Panc1 (cell line): ENCODE data around the gene RAB4B. TPM values are rescaled to one million over a fixed set of nuclear protein-coding genes. Genes with fewer than 3 reads are reported as not detected.

Experiments used
- ATAC-seq: fragments of 200-7000 bp; cut with Tn5 transposase; 2 replicates; pipeline ENCODE4 v1.9.1; 2020; ENCODE audit warnings: mild to moderate bottlenecking, moderate library complexity
- BruUV-seq: library from RNA; stranded (reverse); fragments of 400-500 nt; replicated peaks from 2 replicates; lab custom pipeline; 2021; lab: Mats Ljungman, UMichigan
- CTCF ChIA-PET: fragments of 300-600 bp; sonication (Branson Sonifier 250); formaldehyde crosslinking; loops from one replicate; lab custom pipeline; 2022; ENCODE audit warnings: antibody characterized with exemption; lab: Charles Lee
- POLR2A ChIA-PET: fragments of 300-600 bp; sonication (Branson Sonifier 250); formaldehyde crosslinking; loops from one replicate; lab custom pipeline; 2022; ENCODE audit warnings: antibody characterized with exemption; lab: Charles Lee
- DNase-seq: peaks from one replicate; pipeline ENCODE4 v3.0.0-alpha.2; 2010; ENCODE audit warnings: low read depth, low spot score
- H3K27ac ChIP-seq: 2 replicates; pipeline ENCODE4 v1.5.1; 2011; ENCODE audit warnings: mild to moderate bottlenecking, low read length, inconsistent platforms
- H3K27me3 ChIP-seq: fragments of 200-500 bp; sonication (Bioruptor generic); 2 replicates; pipeline ENCODE4 v1.6.0; 2014; ENCODE audit warnings: low read length, inconsistent platforms; ENCODE audit not compliant: control insufficient read depth, insufficient read depth
- H3K36me3 ChIP-seq: fragments of 200-500 bp; sonication (Bioruptor generic); 2 replicates; pipeline ENCODE4 v1.5.1; 2014; ENCODE audit warnings: inconsistent platforms, mild to moderate bottlenecking, low read length, moderate library complexity; ENCODE audit not compliant: control insufficient read depth, insufficient read depth
- H3K4me1 ChIP-seq: 2 replicates; pipeline ENCODE4 v1.5.1; 2011; ENCODE audit warnings: inconsistent platforms, mild to moderate bottlenecking, low read length, moderate library complexity; ENCODE audit not compliant: control insufficient read depth, insufficient read depth
- H3K4me3 ChIP-seq, 2 experiments: 2 replicates each; pipeline ENCODE4 v1.5.1; 2011 to 2012; ENCODE audit warnings: low read depth in 2 of 2, low read length in 2 of 2, mild to moderate bottlenecking in 2 of 2, inconsistent platforms in 1 of 2, moderate library complexity in 1 of 2
- H3K9me3 ChIP-seq: fragments of 200-500 bp; sonication (Bioruptor generic); 2 replicates; pipeline ENCODE4 v1.5.1; 2014; ENCODE audit warnings: low read depth, mild to moderate bottlenecking, inconsistent platforms, low read length, moderate library complexity; ENCODE audit not compliant: control insufficient read depth, insufficient read depth
- CTCF ChIP-seq: fragments of 450-650 bp; IDR thresholded peaks from 2 replicates; pipeline ENCODE4 v1.5.1; 2017; ENCODE audit warnings: mild to moderate bottlenecking
- POLR2AphosphoS5 ChIP-seq: IDR thresholded peaks from 2 replicates; pipeline ENCODE4 v1.6.1; 2012; ENCODE audit warnings: mild to moderate bottlenecking, low read depth, low read length, moderate library complexity
- REST ChIP-seq, 2 experiments: IDR thresholded peaks; 2 replicates each; pipeline ENCODE4 v1.6.1; 2011 to 2012; ENCODE audit warnings: low read depth in 2 of 2, control low read depth in 1 of 2, low read length in 1 of 2, mild to moderate bottlenecking in 1 of 2, moderate library complexity in 1 of 2; ENCODE audit not compliant: insufficient read depth in 1 of 2
- SIN3A ChIP-seq: IDR thresholded peaks from 2 replicates; pipeline ENCODE4 v1.6.1; 2012; ENCODE audit warnings: low read depth, mild to moderate bottlenecking, low read length, moderate library complexity, borderline replicate concordance; ENCODE audit not compliant: insufficient read depth
- TCF7L2 ChIP-seq: IDR thresholded peaks from 2 replicates; pipeline ENCODE4 v1.6.1; 2011; ENCODE audit warnings: mild to moderate bottlenecking, low read depth, low read length, inconsistent platforms
- in situ Hi-C: cut with HindIII; loops from 2 replicates; pipeline ENCODE4 v1.10.0; 2016; ENCODE audit warnings: low sequenced_read_pairs, low pct_unique_long_range_greater_than_20kb
- intact Hi-C: fragments of 100-400 bp; cut with micrococcal nuclease; formaldehyde crosslinking; loops from one replicate; pipeline ENCODE4 v1.10.0; 2022; ENCODE audit not compliant: unreplicated experiment
- total RNA-seq: library from RNA; stranded (reverse); gene quantifications from one replicate; pipeline ENCODE4 v1.2.1, GENCODE V29; 2021; ENCODE audit not compliant: unreplicated experiment

RAB4B gene
- total RNA-seq, 1 experiment from 2014 or later, result 24.8 TPM

GRCh38 chr19:40803170-40803856 lies 25.3 kb downstream of the RAB4B start:
- no peak for ATAC-seq
- peak overlapping the region in 1 of 2 experiments; percentile 23; a peak in 1 of 4 replicates for H3K4me3 ChIP-seq
- H3K9me3 ChIP-seq, result no peaks in the 10 kb centered on the region
- in situ Hi-C loops, result no loop called here
- peaks cover 2% of the 10 kb centered on the region; the same call in 1 of the 2 replicates for H3K36me3 ChIP-seq
- no TSS peak for BruUV-seq
- no peaks in the 10 kb centered on the region for H3K27me3 ChIP-seq
- H3K27ac ChIP-seq, result peak overlapping the region; percentile 39
- POLR2A ChIA-PET, result no interaction called here
- intact Hi-C loops, result loop anchor here (10.0 kb wide), 1 partner anchor 139 kb away; no protein-coding TSS in a partner anchor
- CTCF ChIA-PET, result interaction anchor here (0.5 kb wide), 1 partner anchor 30 kb away, joined by 5 read pairs; no protein-coding TSS in a partner anchor
- TF ChIP-seq POLR2AphosphoS5, result no peak
- TF ChIP-seq CTCF, result no peak
- TF ChIP-seq SIN3A, result no peak
- TF ChIP-seq REST (IDR thresholded peaks at IDR 0.05; ENCODE audit: insufficient read depth in 1 of 2, low read depth in 2 of 2, low read length in 1 of 2), result no peak
- TF ChIP-seq TCF7L2, result no peak
- H3K4me1 ChIP-seq, result peaks cover 51% of the 10 kb centered on the region
- no peak for DNase-seq

- Histone ChIP-seq H3K4me1 (peaks cover 51% of the 10 kb centered on the region), H3K27ac (peak overlapping the region; percentile 9), H3K4me3 (peak overlapping the region in 1 of 2 experiments; percentile 18; a peak in 2 of 4 replicates), H3K36me3 (peaks cover 2% of the 10 kb centered on the region; the same call in 1 of the 2 replicates), H3K27me3 (no peaks in the 10 kb centered on the region), H3K9me3 (no peaks in the 10 kb centered on the region)
- no peak for ATAC-seq
- no peak for DNase-seq
- in situ Hi-C loops (no loop called here), intact Hi-C loops (loop anchor here (10.0 kb wide), 1 partner anchor 139 kb away; no protein-coding TSS in a partner anchor)
- TSS peak; percentile 30 for BruUV-seq
- POLR2A ChIA-PET, result no interaction called here
- no peak for TF ChIP-seq CTCF
- TF ChIP-seq POLR2AphosphoS5, result no peak; the same call in 1 of the 2 replicates
- TF ChIP-seq SIN3A, result no peak
- no peak for TF ChIP-seq TCF7L2
- no peak for TF ChIP-seq REST (IDR thresholded peaks at IDR 0.05; ENCODE audit: insufficient read depth in 1 of 2, low read depth in 2 of 2, low read length in 1 of 2)
- CTCF ChIA-PET, result no interaction called here
These were observed 26.1 kb downstream of the RAB4B start for GRCh38 chr19:40803857-40804782.
